Parathyroid adenoma (tissue), 2 donors: ENCODE results near the gene NEK4.
A peak's percentile ranks its signal among the peaks of the same experiment; 100 is the strongest.

Experiments
- H2AFZ ChIP-seq: fragments of 300-600 bp; sonication (generic); one replicate; pipeline ENCODE4 v1.7.0; 2017; ENCODE audit warnings: antibody characterized with exemption, mild to moderate bottlenecking
- H3K27ac ChIP-seq: fragments of 300-600 bp; sonication (generic); one replicate; pipeline ENCODE4 v1.7.0; 2017
- H3K27me3 ChIP-seq: fragments of 300-600 bp; sonication (generic); one replicate; pipeline ENCODE4 v1.7.0; 2017; ENCODE audit warnings: low read length; ENCODE audit not compliant: control insufficient read depth, insufficient read depth
- H3K36me3 ChIP-seq: fragments of 300-600 bp; sonication (generic); one replicate; pipeline ENCODE4 v1.7.0; 2017; ENCODE audit warnings: low read length; ENCODE audit not compliant: control insufficient read depth, insufficient read depth
- H3K4me1 ChIP-seq: fragments of 300-600 bp; sonication (generic); one replicate; pipeline ENCODE4 v1.7.0; 2017; ENCODE audit warnings: control low read depth
- H3K4me2 ChIP-seq: fragments of 300-600 bp; sonication (generic); one replicate; pipeline ENCODE4 v1.7.0; 2017; ENCODE audit warnings: low read length
- H3K4me3 ChIP-seq: fragments of 300-600 bp; sonication (generic); one replicate; pipeline ENCODE4 v1.7.0; 2017; ENCODE audit warnings: low read depth, low read length
- H3K79me2 ChIP-seq: fragments of 300-600 bp; sonication (generic); one replicate; pipeline ENCODE4 v1.7.0; 2017; ENCODE audit warnings: control low read depth
- H3K9ac ChIP-seq: fragments of 300-600 bp; sonication (generic); one replicate; pipeline ENCODE4 v1.7.0; 2017; ENCODE audit warnings: mild to moderate bottlenecking
- H3K9me3 ChIP-seq: fragments of 300-600 bp; sonication (generic); one replicate; pipeline ENCODE4 v1.7.0; 2017; ENCODE audit warnings: low read length; ENCODE audit not compliant: control insufficient read depth
- CTCF ChIP-seq: fragments of 300-600 bp; sonication (generic); IDR thresholded peaks from one replicate; pipeline ENCODE4 v1.7.0; 2017; ENCODE audit warnings: antibody characterized with exemption, mild to moderate bottlenecking
- donor health status: primary hyperparathyroidism.

The NEK4 gene

GRCh38 chr3:52689151-52689550, 81.6 kb downstream of the NEK4 start:
- no peak overlapping the region for H2AFZ ChIP-seq
- no peak overlapping the region for H3K4me3 ChIP-seq
- no peak overlapping the region for H3K9ac ChIP-seq
- H3K79me2 ChIP-seq: no peaks in the 10 kb centered on the region
- H3K9me3 ChIP-seq: no peaks in the 10 kb centered on the region
- peaks cover 3% of the 10 kb centered on the region for H3K4me1 ChIP-seq
- H3K36me3 ChIP-seq: no peaks in the 10 kb centered on the region
- no peaks in the 10 kb centered on the region for H3K27me3 ChIP-seq
- H3K4me2 ChIP-seq: no peak overlapping the region
- no peak overlapping the region for H3K27ac ChIP-seq
- TF ChIP-seq CTCF: no peak

- H3K27ac ChIP-seq: no peak overlapping the region
Observed at GRCh38 chr3:52688266-52688665, 82.5 kb downstream of the NEK4 start.

GRCh38 chr3:52685709-52686691, 84.7 kb downstream of the NEK4 start, which contains the start of the genes GNL3 and PBRM1:
Gene GNL3 (plus strand): TSS chr3:52686032. CDS start chr3:52686093, 61 bp downstream.
Gene PBRM1 (minus strand): TSS chr3:52685913.
- peak within 1 kb of the TSS; percentile 92 for H3K4me2 ChIP-seq
- H3K4me1 ChIP-seq: peaks cover 3% of the 10 kb centered on the region
- H2AFZ ChIP-seq: peak within 1 kb of the TSS; percentile 83
- no peaks in the 10 kb centered on the region for H3K36me3 ChIP-seq
- peaks cover 19% of the 10 kb centered on the region for H3K79me2 ChIP-seq
- no peak for TF ChIP-seq CTCF
- H3K27me3 ChIP-seq: no peaks in the 10 kb centered on the region
- no peak within 1 kb of the TSS for H3K9ac ChIP-seq
- H3K9me3 ChIP-seq: no peaks in the 10 kb centered on the region
- peak within 1 kb of the TSS; percentile 83 for H3K4me3 ChIP-seq
- peak within 1 kb of the TSS; percentile 80 for H3K27ac ChIP-seq

More at GRCh38 chr3:52688266-52688665, 82.5 kb downstream of the NEK4 start:
- Histone ChIP-seq H3K4me2 (no peak overlapping the region), H3K79me2 (peaks cover 3% of the 10 kb centered on the region), H3K9me3 (no peaks in the 10 kb centered on the region), H3K4me1 (peaks cover 3% of the 10 kb centered on the region), H2AFZ (no peak overlapping the region), H3K9ac (no peak overlapping the region), H3K27me3 (no peaks in the 10 kb centered on the region), H3K36me3 (no peaks in the 10 kb centered on the region), H3K4me3 (no peak overlapping the region)
- no peak for TF ChIP-seq CTCF

GRCh38 chr3:52685285-52685708, 85.4 kb downstream of the NEK4 start:
- H2AFZ ChIP-seq: peak overlapping the region; percentile 83
- no peaks in the 10 kb centered on the region for H3K9me3 ChIP-seq
- no peaks in the 10 kb centered on the region for H3K36me3 ChIP-seq
- H3K27ac ChIP-seq: peak overlapping the region; percentile 80
- peak overlapping the region; percentile 83 for H3K4me3 ChIP-seq
- H3K79me2 ChIP-seq: peaks cover 25% of the 10 kb centered on the region
- H3K4me1 ChIP-seq: peaks cover 3% of the 10 kb centered on the region
- H3K4me2 ChIP-seq: peak overlapping the region; percentile 92
- TF ChIP-seq CTCF: no peak
- H3K27me3 ChIP-seq: no peaks in the 10 kb centered on the region
- H3K9ac ChIP-seq: no peak overlapping the region
